Activated CD4-positive, CD25-positive, alpha-beta regulatory T cell treated with anti-CD3 and anti-CD28 coated beads, Interleukin-2, amount 50 U/mL, for 16 hours (primary cell): ENCODE results near the gene SH3D19.

Source experiments
- DNase-seq: peaks from one replicate; pipeline ENCODE4 v3.0.0-alpha.2; 2020; ENCODE audit warnings: low read depth, low spot score

The SH3D19 gene, protein sequence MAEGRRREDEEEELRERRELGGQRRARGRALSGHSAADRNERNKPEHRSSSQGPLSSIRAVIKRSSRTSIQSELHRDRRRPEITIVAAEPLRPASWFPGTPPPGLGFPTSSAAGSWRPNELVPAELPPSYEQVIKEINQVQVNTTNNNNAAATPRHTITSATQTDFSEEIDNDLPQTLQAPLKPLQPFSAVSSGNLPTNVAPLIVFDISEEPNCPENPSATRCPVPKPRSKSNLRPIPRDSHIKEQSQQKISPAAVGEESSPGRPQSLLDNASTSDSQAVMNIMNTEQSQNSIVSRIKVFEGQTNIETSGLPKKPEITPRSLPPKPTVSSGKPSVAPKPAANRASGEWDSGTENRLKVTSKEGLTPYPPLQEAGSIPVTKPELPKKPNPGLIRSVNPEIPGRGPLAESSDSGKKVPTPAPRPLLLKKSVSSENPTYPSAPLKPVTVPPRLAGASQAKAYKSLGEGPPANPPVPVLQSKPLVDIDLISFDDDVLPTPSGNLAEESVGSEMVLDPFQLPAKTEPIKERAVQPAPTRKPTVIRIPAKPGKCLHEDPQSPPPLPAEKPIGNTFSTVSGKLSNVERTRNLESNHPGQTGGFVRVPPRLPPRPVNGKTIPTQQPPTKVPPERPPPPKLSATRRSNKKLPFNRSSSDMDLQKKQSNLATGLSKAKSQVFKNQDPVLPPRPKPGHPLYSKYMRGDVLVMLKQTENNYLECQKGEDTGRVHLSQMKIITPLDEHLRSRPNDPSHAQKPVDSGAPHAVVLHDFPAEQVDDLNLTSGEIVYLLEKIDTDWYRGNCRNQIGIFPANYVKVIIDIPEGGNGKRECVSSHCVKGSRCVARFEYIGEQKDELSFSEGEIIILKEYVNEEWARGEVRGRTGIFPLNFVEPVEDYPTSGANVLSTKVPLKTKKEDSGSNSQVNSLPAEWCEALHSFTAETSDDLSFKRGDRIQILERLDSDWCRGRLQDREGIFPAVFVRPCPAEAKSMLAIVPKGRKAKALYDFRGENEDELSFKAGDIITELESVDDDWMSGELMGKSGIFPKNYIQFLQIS

DNA sequence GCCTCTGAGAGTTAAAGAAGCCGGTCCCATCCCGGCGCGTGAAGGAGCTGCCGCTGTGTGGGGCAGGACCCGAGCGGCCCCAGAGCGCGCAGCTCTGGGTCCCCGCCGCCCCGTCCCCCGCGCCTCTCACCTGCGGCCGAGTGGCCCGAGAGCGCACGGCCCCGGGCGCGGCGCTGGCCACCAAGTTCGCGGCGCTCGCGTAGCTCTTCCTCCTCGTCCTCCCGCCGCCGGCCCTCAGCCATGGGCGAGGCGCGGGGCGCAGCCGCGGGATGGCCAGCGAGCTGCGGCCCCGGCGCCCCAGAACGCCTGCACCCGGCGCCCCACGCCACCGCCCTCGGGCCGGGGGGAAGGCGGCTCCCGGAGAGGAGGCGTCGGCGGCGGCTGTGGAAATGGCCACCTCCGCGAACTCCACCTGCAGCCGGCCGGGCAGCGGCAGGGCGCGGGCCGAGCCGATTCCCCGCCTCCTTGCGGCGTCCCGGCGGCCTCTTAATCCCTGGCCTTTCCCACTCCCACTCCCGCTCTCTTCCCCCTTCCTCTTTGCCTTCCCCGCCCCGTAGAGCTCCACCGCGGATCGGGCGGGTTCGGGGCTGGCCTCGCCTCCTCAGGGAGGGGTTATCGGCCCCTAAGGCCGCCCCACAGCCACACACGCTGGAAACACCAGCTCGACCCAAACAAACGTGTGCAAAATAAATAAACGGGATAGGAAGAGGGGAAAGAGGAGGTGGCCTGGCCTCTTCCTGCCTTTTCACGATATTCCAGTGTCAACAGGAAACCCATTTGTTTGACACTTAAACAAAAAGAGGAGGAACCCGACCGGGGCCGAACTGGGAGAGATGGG lies at the start of gene SH3D19:
Gene SH3D19, minus strand, starts transcription at position 495 of the 838 bp plus-strand sequence. Its CDS starts 253 bp downstream, at position 242.
- no peak for DNase-seq

DNA sequence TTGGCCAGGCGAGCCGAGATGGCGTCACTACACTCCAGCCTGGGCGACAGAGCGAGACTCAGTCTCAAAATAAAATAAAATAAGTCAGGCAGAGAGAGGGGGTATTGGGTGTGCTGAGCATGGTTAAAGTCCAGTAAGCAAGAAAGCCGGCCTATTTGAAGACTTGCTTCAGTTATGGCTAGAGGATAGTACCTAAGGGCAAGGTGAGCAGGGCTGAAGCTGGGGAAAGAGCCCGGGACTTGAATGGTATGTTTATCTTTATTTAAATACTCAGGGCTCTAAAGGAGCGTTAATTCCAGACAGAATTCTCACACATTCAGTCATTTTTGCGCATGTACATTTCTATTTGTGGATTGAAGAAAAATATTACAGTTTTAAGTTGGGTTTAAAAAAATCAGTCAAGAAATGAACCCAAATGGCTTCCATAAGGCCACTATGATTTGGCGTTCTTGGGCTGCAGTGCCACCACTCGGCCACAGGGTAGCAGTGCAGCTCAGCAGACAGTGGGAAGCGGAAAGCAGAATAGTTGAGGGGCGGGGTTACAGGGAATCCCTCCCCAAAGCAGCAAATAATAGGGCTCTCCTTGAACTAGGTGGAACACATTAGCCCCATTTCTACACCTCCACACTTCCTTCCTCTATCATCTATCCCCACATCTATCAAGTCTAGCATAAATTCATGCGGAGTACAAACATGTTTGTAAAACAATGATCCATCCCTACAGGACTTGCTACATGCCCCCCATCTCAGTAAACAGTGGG lies 37.2 kb upstream of the SH3D19 start:
- peak; percentile 39 for DNase-seq

DNA sequence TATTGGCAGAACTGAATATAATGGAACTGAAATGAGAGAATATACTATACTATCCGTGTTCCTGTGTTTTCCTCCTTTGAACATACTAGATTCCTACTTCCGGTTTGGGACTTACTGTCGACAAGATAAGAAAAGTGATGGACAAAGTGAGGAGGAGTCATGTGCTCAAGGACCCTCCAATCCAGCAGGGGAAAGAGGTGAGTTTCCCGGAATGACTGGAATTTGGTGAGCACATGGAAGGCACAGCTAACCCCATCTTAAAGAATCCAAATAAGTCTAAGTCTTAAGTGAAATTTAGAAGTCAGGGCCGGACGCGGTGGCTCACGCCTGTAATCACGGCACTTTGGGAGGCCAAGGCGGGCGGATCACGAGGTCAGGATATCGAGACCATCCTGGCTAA lies 36.6 kb upstream of the SH3D19 start:
- no peak for DNase-seq

DNA sequence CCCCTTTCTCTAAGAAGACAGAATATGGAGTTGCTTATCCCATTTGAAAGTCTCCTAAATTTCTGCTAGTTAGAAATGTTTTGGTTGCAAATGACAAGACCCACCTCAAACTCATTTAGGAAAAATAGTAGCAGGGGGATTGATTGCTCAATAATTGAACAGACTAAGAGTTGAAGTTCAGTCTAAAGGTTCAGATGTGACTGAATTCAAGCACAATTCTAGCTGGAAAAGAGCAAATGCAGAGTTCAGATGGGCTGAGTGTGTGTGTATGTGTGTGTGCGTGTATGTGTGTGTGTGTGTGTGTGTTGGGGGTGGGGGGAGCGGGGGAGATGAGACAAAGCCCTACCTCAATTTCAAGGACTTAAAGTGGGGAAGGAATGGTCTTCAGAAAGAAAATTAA lies 35.7 kb upstream of the SH3D19 start:
- no peak for DNase-seq

DNA sequence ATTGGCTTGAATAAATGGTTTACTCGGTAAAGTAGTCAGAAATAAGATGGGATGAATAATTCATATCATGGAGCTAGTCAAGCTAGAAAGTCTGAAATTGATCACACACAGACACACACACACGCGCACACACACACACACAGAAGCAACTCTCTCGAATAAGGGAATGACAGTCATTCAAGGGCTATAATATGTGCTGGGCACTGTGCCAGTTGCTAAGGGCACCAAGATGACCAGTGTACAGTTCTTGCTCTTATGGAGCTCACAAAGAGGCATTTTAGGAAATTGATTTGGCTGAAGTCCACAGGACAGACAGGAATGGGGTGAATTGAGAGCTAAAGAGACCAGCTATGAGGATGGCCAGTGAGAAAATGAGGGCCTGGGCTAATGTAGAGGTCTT lies 34.2 kb upstream of the SH3D19 start:
- no peak for DNase-seq

DNA sequence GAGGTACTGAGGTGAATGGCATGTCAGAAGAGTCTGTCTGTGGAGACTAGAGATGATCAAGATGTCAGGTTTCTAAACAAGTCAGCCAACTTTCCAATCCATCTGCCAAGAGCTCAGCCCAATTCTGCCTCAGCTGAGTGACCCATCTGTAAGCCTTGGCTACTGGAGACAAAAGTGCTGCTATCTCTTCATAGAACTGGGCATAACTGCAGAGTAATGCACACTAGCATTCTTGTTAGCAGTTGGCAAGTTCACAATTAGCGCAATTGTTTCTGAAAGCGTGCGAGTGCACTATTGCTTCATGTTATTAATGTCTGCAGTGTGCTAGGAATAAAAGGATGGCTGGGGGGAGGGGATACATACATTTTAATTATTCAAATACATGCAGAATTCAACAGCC lies 32.9 kb upstream of the SH3D19 start:
- DNase-seq = no peak

DNA sequence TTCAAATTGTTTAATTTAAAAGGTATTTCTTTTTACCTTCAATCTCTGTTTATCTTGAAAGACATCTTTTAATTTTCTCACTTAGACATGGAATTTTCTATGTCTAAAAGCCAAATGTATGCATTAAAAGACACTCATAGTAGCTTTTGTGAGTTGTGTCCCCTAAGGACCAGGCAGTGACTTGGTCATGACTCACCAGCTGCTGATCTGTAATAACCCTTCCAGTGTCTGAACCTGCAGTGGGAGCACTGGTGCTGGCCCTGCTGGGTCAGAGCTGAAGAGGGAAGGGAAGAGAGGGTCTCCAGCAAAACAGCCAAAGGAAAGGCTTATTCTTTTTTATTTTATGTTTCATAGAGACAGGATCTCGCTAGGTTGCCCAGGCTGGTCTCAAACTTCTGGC lies 31.1 kb upstream of the SH3D19 start:
- no peak for DNase-seq

DNA sequence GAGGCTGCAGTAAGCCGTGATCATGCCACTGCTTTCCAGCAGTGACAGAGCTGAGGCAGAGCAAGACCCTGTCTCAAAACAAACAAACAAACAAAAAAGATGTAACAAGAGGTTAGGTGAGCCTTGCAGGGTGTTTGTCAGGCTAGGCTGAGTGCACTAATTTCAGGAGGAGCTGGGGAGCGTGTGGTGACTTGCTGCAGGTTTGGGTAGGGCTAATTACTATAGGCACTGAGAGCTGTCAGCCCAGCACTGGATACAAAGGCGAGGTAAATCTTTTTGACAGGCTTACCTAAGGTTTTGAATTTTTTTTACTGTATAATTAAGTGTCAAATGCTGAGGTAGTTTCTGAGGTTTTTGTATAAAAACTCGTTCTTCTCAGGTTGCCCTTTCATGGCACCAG lies 29.8 kb upstream of the SH3D19 start:
- no peak for DNase-seq

DNA sequence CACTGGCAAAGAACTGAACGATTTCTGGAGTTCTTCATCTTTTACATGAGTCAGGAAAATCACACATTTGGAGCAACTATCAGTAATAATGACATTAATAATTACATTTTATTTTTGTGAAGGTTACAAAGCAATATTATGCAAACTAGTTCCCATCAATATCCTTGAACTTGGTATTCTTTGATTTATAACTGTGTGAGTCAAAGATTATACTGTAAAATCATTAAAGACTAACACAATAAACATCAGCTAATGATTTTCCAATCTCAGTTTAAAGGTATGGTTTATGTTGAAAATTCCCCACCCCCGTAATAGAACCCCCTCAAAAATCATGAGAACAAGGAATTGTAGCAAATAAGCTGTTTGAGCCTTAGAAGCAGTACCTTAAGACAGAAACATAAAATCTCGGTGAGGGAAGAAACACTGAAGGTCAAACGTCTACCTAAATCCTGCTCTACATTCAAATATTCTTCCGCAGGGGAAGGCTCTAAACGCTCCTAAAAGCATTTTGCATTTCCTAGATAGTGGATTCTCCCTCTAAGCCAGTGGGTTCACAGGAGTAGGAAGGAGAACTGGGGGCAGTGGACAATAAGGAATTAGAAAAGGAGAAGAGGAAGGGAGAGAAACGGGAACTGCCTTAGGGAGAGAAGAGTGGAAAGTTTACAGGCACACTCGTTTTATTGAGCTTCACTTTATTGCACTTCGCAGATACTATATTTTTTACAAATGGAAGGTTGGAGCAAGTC lies 22.3 kb upstream of the SH3D19 start:
- no peak for DNase-seq

DNA sequence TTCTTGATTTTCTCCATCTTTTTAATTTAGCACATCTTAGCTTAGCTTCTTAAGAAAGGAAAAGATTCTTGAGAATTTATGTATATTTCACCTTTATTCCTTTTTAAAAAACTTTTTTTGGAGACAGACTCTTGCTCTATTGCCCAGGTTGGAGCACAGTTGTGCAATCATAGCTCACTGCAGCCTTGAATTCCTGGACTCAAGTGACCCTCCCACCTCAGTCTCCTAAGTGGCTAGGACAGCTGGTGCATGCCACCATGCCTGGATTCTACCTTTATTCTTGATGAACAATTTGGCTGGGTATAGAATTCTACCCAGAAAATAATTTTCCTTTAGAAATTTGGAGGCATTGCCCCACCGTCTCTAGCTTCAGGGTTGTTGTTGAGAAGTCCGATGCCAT lies 19.5 kb upstream of the SH3D19 start:
- DNase-seq = no peak

DNA sequence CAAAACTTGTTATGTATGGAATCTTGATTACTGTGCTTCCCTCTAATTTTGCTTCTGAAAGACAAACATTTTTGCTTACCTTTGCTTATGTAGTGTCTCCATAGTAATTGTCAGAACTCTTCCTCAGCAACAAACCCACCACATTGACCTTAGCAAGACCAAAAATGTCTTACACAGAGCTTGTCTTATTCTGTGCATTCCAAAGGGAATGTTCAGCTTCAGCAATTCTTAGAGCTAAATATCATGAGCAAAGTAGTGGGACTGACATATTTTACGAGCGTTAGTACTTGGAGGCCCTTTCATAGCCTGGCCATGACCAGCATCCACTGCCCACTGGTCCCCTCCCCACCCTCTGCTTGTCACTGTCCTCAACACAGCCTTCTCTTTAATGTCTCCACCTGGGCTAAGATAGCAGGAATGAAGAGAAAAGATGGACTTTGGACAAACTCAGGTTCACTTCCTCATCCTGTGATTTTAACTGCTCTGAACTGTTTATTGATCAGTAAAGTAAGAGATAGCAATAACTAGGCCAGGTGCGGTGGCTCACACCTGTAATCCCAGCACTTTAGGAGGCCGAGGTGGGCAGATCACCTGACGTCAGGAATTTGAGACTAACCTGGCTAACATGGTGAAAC lies 15.5 kb upstream of the SH3D19 start:
- DNase-seq = no peak

DNA sequence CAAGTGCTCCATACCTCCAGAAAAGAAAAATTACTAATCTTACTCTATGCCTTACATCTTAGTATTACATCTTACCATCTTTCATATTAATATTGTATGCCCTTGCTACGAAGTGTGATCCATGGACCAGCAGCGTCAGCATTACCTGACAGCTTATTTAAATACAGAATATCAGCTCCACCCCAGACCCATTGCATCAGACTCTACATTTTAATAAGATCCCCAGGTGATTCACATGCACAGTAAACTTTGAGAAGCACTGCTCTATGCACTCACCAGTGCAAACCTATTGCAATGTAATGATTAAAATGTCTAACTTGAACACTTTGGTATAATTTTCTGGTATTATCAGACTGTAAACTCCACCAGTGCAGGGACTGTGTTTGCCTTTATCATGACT lies 14.1 kb upstream of the SH3D19 start:
- DNase-seq = no peak

DNA sequence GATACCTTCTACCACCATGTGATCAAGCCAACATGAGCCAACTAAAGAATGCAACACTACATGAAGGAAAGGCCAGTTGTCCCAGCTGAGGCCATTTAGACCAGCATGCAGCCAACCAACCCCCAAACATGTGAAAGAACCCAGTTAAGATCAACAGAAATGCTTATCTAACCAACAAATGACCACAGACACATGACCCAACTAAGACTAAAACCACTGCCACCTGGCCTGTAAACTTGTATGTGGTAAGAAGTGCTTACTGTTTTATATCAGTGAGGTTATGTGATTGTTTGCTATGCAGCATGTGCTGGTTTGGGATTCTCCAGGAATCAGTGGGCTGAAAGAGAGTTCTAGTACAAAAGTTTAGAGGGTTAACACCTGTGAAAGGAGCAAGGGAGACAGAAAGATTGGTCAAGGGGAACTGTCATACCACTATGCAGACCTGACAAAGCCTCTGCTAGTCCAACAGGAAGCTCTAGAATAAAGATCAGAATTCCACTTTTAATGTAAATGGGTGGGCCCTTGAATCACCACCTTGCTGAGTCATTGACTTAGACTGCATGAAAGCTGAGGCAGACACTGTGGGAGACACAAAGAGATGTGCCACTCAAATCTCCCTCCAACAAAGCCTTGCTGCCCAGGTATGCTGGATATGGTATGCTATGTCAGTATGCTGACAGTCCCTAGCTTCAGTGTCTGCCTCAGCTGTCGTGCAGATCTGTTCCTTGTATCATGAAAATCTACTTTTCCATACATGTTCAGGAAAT lies 6.1 kb upstream of the SH3D19 start:
- no peak for DNase-seq

DNA sequence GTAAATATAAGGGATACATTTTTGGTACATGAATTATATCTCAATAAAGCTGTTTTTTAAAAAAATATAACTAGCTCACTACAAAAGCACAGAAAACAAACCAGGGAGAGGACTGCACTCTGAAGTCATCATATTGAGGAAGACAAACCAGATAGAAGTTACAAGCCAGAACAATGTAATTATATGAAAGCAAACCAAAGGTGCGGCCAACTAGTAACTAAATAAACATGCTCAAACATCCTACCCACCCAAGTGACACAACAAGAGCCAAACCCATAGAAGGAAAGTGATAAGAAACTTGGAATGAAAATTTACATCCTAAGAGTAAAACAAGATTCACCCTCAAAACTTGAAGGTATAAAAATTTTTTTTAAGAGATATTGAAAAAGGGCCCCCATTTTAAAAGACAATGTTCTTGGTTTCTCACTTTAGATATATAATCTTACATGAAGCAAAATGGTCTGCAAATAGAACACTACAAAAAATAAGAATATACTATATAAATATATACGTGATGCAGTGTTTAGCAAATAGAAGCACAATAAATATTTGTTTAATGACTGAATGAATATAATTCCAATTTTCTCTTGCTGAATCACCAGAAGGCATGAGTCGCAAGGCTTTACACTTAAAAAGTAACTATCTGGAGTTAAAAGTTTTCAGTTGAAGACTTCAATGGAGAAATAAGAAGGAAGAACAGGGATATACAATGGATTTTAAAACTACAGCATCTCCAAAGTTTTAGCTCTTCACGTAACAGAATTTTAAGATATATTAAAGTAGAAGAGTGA lies 4.0 kb upstream of the SH3D19 start:
- DNase-seq = no peak

DNA sequence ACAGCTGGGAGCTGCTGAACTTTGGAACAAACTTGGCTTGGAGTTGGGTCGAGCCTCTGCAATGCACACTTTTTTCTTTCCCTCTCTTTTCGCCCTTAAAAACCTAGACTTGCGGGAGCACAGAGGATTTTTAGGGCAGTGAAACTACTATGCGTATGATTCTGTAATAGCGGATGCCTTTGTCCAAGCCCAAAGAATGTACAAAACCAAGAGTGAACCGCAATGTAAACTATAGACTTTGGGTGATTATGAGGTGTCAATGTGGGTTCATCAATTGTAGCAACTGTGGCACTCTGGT lies 493 bp upstream of the SH3D19 start:
- DNase-seq = no peak

DNA sequence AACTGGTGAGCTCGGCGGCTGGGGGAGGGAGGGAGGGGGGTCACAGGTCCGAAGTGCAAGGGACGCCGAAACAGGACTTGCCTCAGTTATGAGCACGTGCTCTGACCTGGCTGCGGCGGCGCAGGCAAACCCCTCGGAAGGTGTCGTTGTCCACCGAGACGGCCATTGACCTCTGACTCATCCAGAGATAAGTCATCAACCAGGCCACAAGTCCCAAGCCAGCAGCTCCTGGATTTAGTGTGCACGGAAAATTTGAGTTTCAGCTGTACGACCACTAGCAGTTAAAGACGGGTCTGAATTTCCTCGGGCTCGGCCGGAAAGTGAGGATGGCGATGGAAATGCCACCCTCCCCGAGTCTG lies 674 bp downstream of the SH3D19 start:
- DNase-seq = no peak

DNA sequence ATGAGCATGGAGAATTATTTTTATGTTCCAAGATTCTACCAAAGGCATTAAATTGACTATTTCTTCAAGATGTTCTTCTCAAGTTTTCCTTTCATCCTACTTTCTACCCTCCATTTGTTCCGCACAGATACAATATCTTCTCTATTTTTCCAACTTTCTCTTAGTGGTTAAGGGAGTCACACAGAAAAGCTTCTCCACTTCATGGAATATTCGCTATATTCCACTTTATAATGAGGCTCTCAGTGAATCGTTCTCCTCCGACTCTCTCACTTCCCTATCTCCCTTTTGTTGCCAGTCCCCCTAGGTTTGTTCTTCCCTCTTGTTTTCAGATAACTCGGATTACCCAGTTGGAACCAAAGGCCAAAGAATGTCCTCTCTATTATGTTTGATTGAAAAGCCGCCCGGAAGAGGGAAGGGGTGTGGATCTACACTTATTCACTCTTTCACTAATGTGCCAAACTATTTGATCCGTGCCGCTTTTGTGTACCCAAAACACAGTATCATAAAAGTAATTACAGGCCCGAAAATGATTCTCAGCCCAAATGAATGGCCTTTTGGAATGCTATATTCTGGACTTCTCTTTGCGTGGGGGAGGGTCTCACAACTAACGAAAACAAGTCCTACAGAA lies 1.2 kb downstream of the SH3D19 start:
- no peak for DNase-seq

DNA sequence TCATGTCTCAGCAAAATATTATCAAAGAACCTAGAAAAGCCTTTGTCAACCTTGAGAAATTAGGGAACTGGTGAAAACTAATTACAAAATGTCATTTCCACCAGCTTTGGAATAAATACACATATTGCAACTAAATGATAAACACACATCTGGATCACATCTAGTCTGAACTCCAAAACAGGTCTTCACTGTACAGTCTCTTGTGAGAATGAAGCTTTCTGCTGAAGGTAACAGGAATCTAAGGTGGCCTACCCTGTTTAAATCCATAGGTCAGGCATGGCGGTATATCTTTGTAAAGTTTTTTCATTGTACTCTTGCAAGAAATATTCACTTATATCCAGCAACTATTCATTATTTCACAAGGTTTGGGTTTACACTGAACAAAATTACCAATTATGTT lies 1.7 kb downstream of the SH3D19 start:
- no peak for DNase-seq
